Mucosa of rectum (tissue), 2 donors: ENCODE data around the gene GOLGA5.

Source experiments
- H3K27ac ChIP-seq, 2 donors: one replicate each; pipeline ENCODE4 v1.7.0; 2013; ENCODE audit warnings: inconsistent platforms in 2 of 2, low read depth in 2 of 2, low read length in 2 of 2
- H3K27me3 ChIP-seq, 2 donors: one replicate each; pipeline ENCODE4 v1.7.0; 2013; ENCODE audit warnings: low read length in 2 of 2; ENCODE audit not compliant: control insufficient read depth in 2 of 2, insufficient read depth in 2 of 2
- H3K36me3 ChIP-seq, 2 donors: one replicate each; pipeline ENCODE4 v1.7.0; 2013; ENCODE audit warnings: low read length in 2 of 2; ENCODE audit not compliant: control insufficient read depth in 2 of 2, insufficient read depth in 2 of 2
- H3K4me1 ChIP-seq, 2 donors: one replicate each; pipeline ENCODE4 v1.7.0; 2013; ENCODE audit warnings: low read length in 2 of 2, mild to moderate bottlenecking in 1 of 2; ENCODE audit not compliant: control insufficient read depth in 2 of 2, insufficient read depth in 2 of 2
- H3K4me3 ChIP-seq, 2 donors: one replicate each; pipeline ENCODE4 v1.7.0; 2013; ENCODE audit warnings: low read length in 2 of 2
- H3K9ac ChIP-seq, 2 donors: one replicate each; pipeline ENCODE4 v1.7.0; 2013; ENCODE audit warnings: low read length in 2 of 2, low read depth in 1 of 2, mild to moderate bottlenecking in 1 of 2
- H3K9me3 ChIP-seq, 2 donors: one replicate each; pipeline ENCODE4 v1.7.0; 2013; ENCODE audit warnings: low read length in 2 of 2; ENCODE audit not compliant: control insufficient read depth in 2 of 2
- donor health status: healthy.
- donor health status: Normal muscosa, but diverticular disease.

Gene GOLGA5

DNA sequence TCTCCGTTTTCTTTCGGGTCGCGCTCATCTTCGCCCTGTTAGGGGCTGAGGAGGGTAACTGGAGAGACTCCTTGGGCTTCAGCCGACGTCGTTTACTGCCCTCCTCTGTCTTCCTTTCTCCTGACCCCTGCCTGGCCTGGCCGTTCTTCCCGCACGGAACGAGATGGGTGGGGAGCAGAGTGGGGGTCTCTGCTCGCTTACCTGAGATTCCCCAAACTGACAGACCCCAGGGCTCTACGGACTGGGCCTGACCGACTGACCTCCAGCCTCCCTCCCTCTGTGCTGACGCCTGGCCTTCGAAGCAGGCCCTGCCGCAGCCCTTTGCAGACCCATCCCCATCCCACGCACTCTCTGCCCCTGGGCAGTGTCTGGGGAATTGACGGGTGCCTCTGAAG lies 439 bp downstream of the GOLGA5 start:
- Histone ChIP-seq H3K9me3 (peaks cover 0 to 2% of the 10 kb centered on the region in 2 donors), H3K4me3 (peak overlapping the region; percentile 88 to 99), H3K9ac (peak overlapping the region; percentile 88 to 99), H3K27ac (peak overlapping the region; percentile 85 to 91), H3K27me3 (no peaks in the 10 kb centered on the region), H3K36me3 (peaks cover 14 to 16% of the 10 kb centered on the region in 2 donors), H3K4me1 (peaks cover 19% of the 10 kb centered on the region in 2 donors)

GRCh38 chr14:92794961-92795360 lies 856 bp downstream of the GOLGA5 start:
- peak overlapping the region; percentile 88 to 99 for H3K9ac ChIP-seq
- H3K4me1 ChIP-seq, result peaks cover 19% of the 10 kb centered on the region in 2 donors
- H3K36me3 ChIP-seq, result peaks cover 14 to 16% of the 10 kb centered on the region in 2 donors
- H3K9me3 ChIP-seq, result no peaks in the 10 kb centered on the region
- peak overlapping the region; percentile 85 to 91 for H3K27ac ChIP-seq
- H3K4me3 ChIP-seq, result peak overlapping the region; percentile 88 to 99
- no peaks in the 10 kb centered on the region for H3K27me3 ChIP-seq

GRCh38 chr14:92797935-92798653 lies 4.0 kb downstream of the GOLGA5 start:
- H3K9ac ChIP-seq, result no peak overlapping the region
- H3K27ac ChIP-seq, result no peak overlapping the region
- no peak overlapping the region for H3K4me3 ChIP-seq
- H3K27me3 ChIP-seq, result no peaks in the 10 kb centered on the region
- H3K4me1 ChIP-seq, result peaks cover 17 to 19% of the 10 kb centered on the region in 2 donors
- H3K9me3 ChIP-seq, result no peaks in the 10 kb centered on the region
- peaks cover 19 to 26% of the 10 kb centered on the region in 2 donors for H3K36me3 ChIP-seq

- Histone ChIP-seq H3K9ac (no peak overlapping the region), H3K27ac (no peak overlapping the region), H3K9me3 (no peaks in the 10 kb centered on the region), H3K27me3 (no peaks in the 10 kb centered on the region), H3K4me3 (no peak overlapping the region), H3K4me1 (peaks cover 10 to 13% of the 10 kb centered on the region in 2 donors), H3K36me3 (peaks cover 21 to 26% of the 10 kb centered on the region in 2 donors)
Observed at GRCh38 chr14:92798811-92799210, 4.7 kb downstream of the GOLGA5 start.

GRCh38 chr14:92800012-92800411 lies 5.9 kb downstream of the GOLGA5 start:
- Histone ChIP-seq H3K36me3 (peaks cover 21 to 26% of the 10 kb centered on the region in 2 donors), H3K4me1 (peaks cover 9 to 12% of the 10 kb centered on the region in 2 donors), H3K4me3 (no peak overlapping the region), H3K9me3 (no peaks in the 10 kb centered on the region), H3K27ac (no peak overlapping the region), H3K9ac (no peak overlapping the region), H3K27me3 (no peaks in the 10 kb centered on the region)

GRCh38 chr14:92800525-92800924 lies 6.4 kb downstream of the GOLGA5 start:
- peaks cover 4 to 7% of the 10 kb centered on the region in 2 donors for H3K4me1 ChIP-seq
- no peaks in the 10 kb centered on the region for H3K27me3 ChIP-seq
- peak overlapping the region in 1 of 2 donors; percentile 3 for H3K4me3 ChIP-seq
- no peak overlapping the region for H3K9ac ChIP-seq
- no peak overlapping the region for H3K27ac ChIP-seq
- peaks cover 21 to 26% of the 10 kb centered on the region in 2 donors for H3K36me3 ChIP-seq
- no peaks in the 10 kb centered on the region for H3K9me3 ChIP-seq

GRCh38 chr14:92801917-92802316 lies 7.8 kb downstream of the GOLGA5 start:
- Histone ChIP-seq H3K9me3 (no peaks in the 10 kb centered on the region), H3K4me1 (peaks cover 0 to 3% of the 10 kb centered on the region in 2 donors), H3K9ac (no peak overlapping the region), H3K4me3 (no peak overlapping the region), H3K27ac (no peak overlapping the region), H3K27me3 (no peaks in the 10 kb centered on the region), H3K36me3 (peaks cover 21 to 31% of the 10 kb centered on the region in 2 donors)

DNA sequence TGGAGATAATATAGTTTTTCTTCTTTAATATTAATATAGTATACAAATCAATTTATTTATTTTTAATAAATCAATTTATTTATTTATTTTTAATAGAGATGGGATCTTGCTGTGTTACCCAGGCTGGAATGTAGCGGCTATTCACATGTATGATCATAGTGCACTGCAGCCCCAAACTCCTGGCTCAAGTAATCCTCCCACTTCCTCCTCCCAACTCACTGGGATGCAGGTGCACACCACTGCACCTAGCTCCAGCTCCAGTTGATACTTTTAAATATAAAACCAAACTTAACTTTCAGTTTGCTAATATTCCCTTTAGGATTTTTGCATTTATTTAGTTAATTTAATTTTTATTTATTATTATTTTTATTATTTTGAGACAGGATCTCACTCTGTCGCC lies 8.6 kb downstream of the GOLGA5 start:
- Histone ChIP-seq H3K36me3 (peaks cover 21 to 30% of the 10 kb centered on the region in 2 donors), H3K4me1 (peaks cover 0 to 3% of the 10 kb centered on the region in 2 donors), H3K4me3 (no peak overlapping the region), H3K9ac (no peak overlapping the region), H3K27ac (no peak overlapping the region), H3K27me3 (no peaks in the 10 kb centered on the region), H3K9me3 (no peaks in the 10 kb centered on the region)

GRCh38 chr14:92813201-92813600 lies 19.1 kb downstream of the GOLGA5 start:
- H3K27ac ChIP-seq, result no peak overlapping the region
- H3K9me3 ChIP-seq, result no peaks in the 10 kb centered on the region
- peaks cover 79 to 84% of the 10 kb centered on the region in 2 donors for H3K36me3 ChIP-seq
- peaks cover 0 to 2% of the 10 kb centered on the region in 2 donors for H3K27me3 ChIP-seq
- no peak overlapping the region for H3K9ac ChIP-seq
- H3K4me1 ChIP-seq, result no peaks in the 10 kb centered on the region
- no peak overlapping the region for H3K4me3 ChIP-seq

GRCh38 chr14:92819011-92819597 lies 25.0 kb downstream of the GOLGA5 start:
- H3K27me3 ChIP-seq, result no peaks in the 10 kb centered on the region
- H3K4me3 ChIP-seq, result no peak overlapping the region

More at GRCh38 chr14:92819011-92819597, 25.0 kb downstream of the GOLGA5 start:
- no peaks in the 10 kb centered on the region for H3K4me1 ChIP-seq
- H3K9me3 ChIP-seq, result no peaks in the 10 kb centered on the region
- no peak overlapping the region for H3K27ac ChIP-seq
- no peak overlapping the region for H3K9ac ChIP-seq
- H3K36me3 ChIP-seq, result peaks cover 64 to 66% of the 10 kb centered on the region in 2 donors
